Astrocyte of the cerebellum (primary cell): ENCODE data around the gene GJD4.

Experiments used
- DNase-seq: peaks from one replicate; pipeline ENCODE4 v3.0.0-alpha.2; 2011; ENCODE audit warnings: low read depth
- H3K4me3 ChIP-seq: 2 replicates; pipeline ENCODE4 v1.5.1; 2011; ENCODE audit warnings: mild to moderate bottlenecking, low read depth, low read length, moderate library complexity
- CTCF ChIP-seq: IDR thresholded peaks from 2 replicates; pipeline ENCODE4 v1.5.1; 2012; ENCODE audit warnings: low read length, low read depth, moderate library complexity, mild to moderate bottlenecking; ENCODE audit errors: missing control alignments
- in situ Hi-C: cut with HindIII; loops from 2 replicates; pipeline ENCODE4 v1.10.0; 2017; ENCODE audit warnings: low sequenced_read_pairs

The GJD4 gene

DNA sequence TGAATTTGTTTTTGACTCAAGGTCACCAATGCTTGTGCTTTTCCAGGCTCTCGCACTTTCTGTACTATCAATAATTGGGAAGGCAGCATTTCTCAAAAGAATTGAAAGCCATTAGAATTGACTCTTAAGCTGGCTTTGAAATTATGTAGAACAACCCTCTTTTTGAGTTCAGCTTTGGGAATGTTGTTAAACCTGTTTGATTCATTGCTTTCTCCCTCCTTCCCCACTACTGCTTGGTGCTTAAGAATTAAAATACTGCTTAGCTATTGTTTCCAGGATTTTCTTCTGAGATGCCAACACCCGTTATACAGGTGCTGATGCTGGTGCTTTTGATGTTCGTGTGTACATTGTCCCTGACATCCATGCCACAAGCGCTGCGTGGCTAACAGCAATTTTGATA, 52.5 kb downstream of the GJD4 start:
- in situ Hi-C loops = no loop called here
- TF ChIP-seq CTCF = no peak
- H3K4me3 ChIP-seq = no peak overlapping the region
- no peak for DNase-seq
